Smooth muscle cell (in vitro differentiated cells): ENCODE results near the gene MARCHF6. TPM values are rescaled to one million over a fixed set of nuclear protein-coding genes. Genes with fewer than 3 reads are reported as not detected.

ENCODE experiments used
- DNase-seq: peaks from one replicate; lab custom pipeline; 2025; ENCODE audit not compliant: unreplicated experiment; lab: John Stamatoyannopoulos, UW
- H2AFZ ChIP-seq: fragments of 200-600 bp; sonication (generic); 2 replicates; pipeline ENCODE4 v1.6.0; 2016; ENCODE audit warnings: antibody characterized with exemption, low read depth, mild to moderate bottlenecking
- H3F3A ChIP-seq: fragments of 200-600 bp; sonication (generic); 2 replicates; pipeline ENCODE4 v1.6.0; 2017; ENCODE audit warnings: antibody characterized with exemption, low read depth
- H3K27ac ChIP-seq: fragments of 200-600 bp; sonication (generic); 2 replicates; pipeline ENCODE4 v1.5.1; 2016; ENCODE audit warnings: low read depth, mild to moderate bottlenecking
- H3K27me3 ChIP-seq: fragments of 200-600 bp; sonication (generic); 2 replicates; pipeline ENCODE4 v1.6.1; 2016; ENCODE audit warnings: low read depth, mild to moderate bottlenecking
- H3K36me3 ChIP-seq: fragments of 200-600 bp; sonication (generic); 2 replicates; pipeline ENCODE4 v1.5.1; 2016; ENCODE audit warnings: low read depth
- H3K4me1 ChIP-seq: fragments of 200-600 bp; sonication (generic); 2 replicates; pipeline ENCODE4 v1.5.1; 2016; ENCODE audit warnings: low read depth
- H3K4me2 ChIP-seq: fragments of 200-600 bp; sonication (generic); 2 replicates; pipeline ENCODE4 v1.6.0; 2016; ENCODE audit warnings: mild to moderate bottlenecking
- H3K4me3 ChIP-seq: fragments of 200-600 bp; sonication (generic); 2 replicates; pipeline ENCODE4 v1.5.1; 2016; ENCODE audit warnings: mild to moderate bottlenecking
- H3K79me2 ChIP-seq: fragments of 200-600 bp; sonication (generic); 2 replicates; pipeline ENCODE4 v1.6.0; 2016; ENCODE audit warnings: low read depth, mild to moderate bottlenecking
- H3K9ac ChIP-seq: fragments of 200-600 bp; sonication (generic); 2 replicates; pipeline ENCODE4 v1.6.0; 2016; ENCODE audit warnings: low read depth
- H3K9me3 ChIP-seq: fragments of 200-600 bp; sonication (generic); replicated peaks from 2 replicates; pipeline ENCODE4 v1.5.1; 2016; ENCODE audit warnings: low read depth
- H4K20me1 ChIP-seq: fragments of 200-600 bp; sonication (generic); 2 replicates; pipeline ENCODE4 v1.6.0; 2016; ENCODE audit warnings: low read depth
- CTCF ChIP-seq: fragments of 200-600 bp; sonication (generic); IDR thresholded peaks from 2 replicates; pipeline ENCODE4 v1.5.1; 2017; ENCODE audit warnings: borderline replicate concordance, mild to moderate bottlenecking, antibody characterized with exemption; ENCODE audit not compliant: insufficient read depth, poor library complexity, severe bottlenecking
- WGBS: methylation state at CpG from one replicate; pipeline ENCODE4 v1.1.7; 2016; ENCODE audit warnings: low lambda C conversion rate; 5-methylcytosine and 5-hydroxymethylcytosine counted together
- polyA plus RNA-seq: library from polyadenylated mRNA; unstranded; fragments of >200 nt; fragmentation: Nextera tagmentation; extraction: Ambion mirVana; gene quantifications from 2 replicates; pipeline ENCODE4 v1.2.1, GENCODE V29; 2016
- total RNA-seq: library from RNA; depleted of rRNA; stranded (reverse); fragments of >200 nt; gene quantifications from 2 replicates; pipeline ENCODE4 v1.2.3, GENCODE V29; 2014

MARCHF6 gene
- total and polyA plus RNA-seq, 2 experiments from 2014 or later: 70.0 to 106 TPM

- H3K9ac ChIP-seq: no peak overlapping the region
- no peaks in the 10 kb centered on the region for H3F3A ChIP-seq
- no peak for DNase-seq
- H3K4me2 ChIP-seq: peak overlapping the region; percentile 22
- TF ChIP-seq CTCF: no peak
- H2AFZ ChIP-seq: no peak overlapping the region
- H3K79me2 ChIP-seq: no peaks in the 10 kb centered on the region
- WGBS: 59% methylated on average over 6 of the region's 6 CpGs
- no peaks in the 10 kb centered on the region for H3K27me3 ChIP-seq
- no peaks in the 10 kb centered on the region for H3K36me3 ChIP-seq
- peak overlapping the region; percentile 76 for H3K27ac ChIP-seq
- H3K9me3 ChIP-seq: no peaks in the 10 kb centered on the region
- H3K4me3 ChIP-seq: no peak overlapping the region
- H3K4me1 ChIP-seq: no peaks in the 10 kb centered on the region
- no peaks in the 10 kb centered on the region for H4K20me1 ChIP-seq
These were observed 29.7 kb upstream of the MARCHF6 start for GRCh38 chr5:10323588-10324488.

GRCh38 chr5:10324518-10325370 lies 28.8 kb upstream of the MARCHF6 start:
- Histone ChIP-seq H2AFZ (no peak overlapping the region), H4K20me1 (no peaks in the 10 kb centered on the region), H3K4me2 (no peak overlapping the region), H3K9me3 (no peaks in the 10 kb centered on the region), H3K79me2 (no peaks in the 10 kb centered on the region), H3K4me1 (no peaks in the 10 kb centered on the region), H3K36me3 (no peaks in the 10 kb centered on the region), H3K4me3 (no peak overlapping the region), H3K27me3 (no peaks in the 10 kb centered on the region), H3F3A (no peaks in the 10 kb centered on the region), H3K9ac (no peak overlapping the region), H3K27ac (peak overlapping the region; percentile 30)
- no peak for TF ChIP-seq CTCF
- 92% methylated on average over 6 of the region's 6 CpGs for WGBS
- no peak for DNase-seq

GRCh38 chr5:10328323-10328722 lies 25.2 kb upstream of the MARCHF6 start:
- H3F3A ChIP-seq: peaks cover 7% of the 10 kb centered on the region
- H3K4me3 ChIP-seq: no peak overlapping the region
- peaks cover 6% of the 10 kb centered on the region for H3K27me3 ChIP-seq
- no peaks in the 10 kb centered on the region for H3K4me1 ChIP-seq
- no peak for TF ChIP-seq CTCF
- no peak overlapping the region for H2AFZ ChIP-seq
- H3K9ac ChIP-seq: no peak overlapping the region
- H3K9me3 ChIP-seq: no peaks in the 10 kb centered on the region
- no peaks in the 10 kb centered on the region for H3K36me3 ChIP-seq
- no peaks in the 10 kb centered on the region for H4K20me1 ChIP-seq
- WGBS: 95% methylated on average over 5 of the region's 5 CpGs
- no peak overlapping the region for H3K4me2 ChIP-seq
- no peaks in the 10 kb centered on the region for H3K79me2 ChIP-seq
- no peak for DNase-seq
- no peak overlapping the region for H3K27ac ChIP-seq
